IPS DF 6.9 (cell line): ENCODE data around the gene KAZN.

Experiments
- DNase-seq: peaks from one replicate; pipeline ENCODE4 v3.0.0-alpha.2; 2013; ENCODE audit warnings: low read depth, low spot score
- H3K27ac ChIP-seq: one replicate; pipeline ENCODE4 v1.5.1; 2013; ENCODE audit warnings: low read length, control low read depth
- H3K27me3 ChIP-seq: 2 replicates; pipeline ENCODE4 v1.6.1; 2013; ENCODE audit warnings: mild to moderate bottlenecking, low read length; ENCODE audit not compliant: control insufficient read depth, insufficient read depth
- H3K36me3 ChIP-seq: 2 replicates; pipeline ENCODE4 v1.6.1; 2013; ENCODE audit warnings: low read length; ENCODE audit not compliant: control insufficient read depth, insufficient read depth
- H3K4me1 ChIP-seq: 2 replicates; pipeline ENCODE4 v1.6.1; 2013; ENCODE audit warnings: low read length; ENCODE audit not compliant: control insufficient read depth, insufficient read depth
- H3K4me3 ChIP-seq: 2 replicates; pipeline ENCODE4 v1.5.1; 2013; ENCODE audit warnings: mild to moderate bottlenecking, low read length
- H3K9me3 ChIP-seq: 2 replicates; pipeline ENCODE4 v1.6.1; 2013; ENCODE audit warnings: low read length, inconsistent platforms; ENCODE audit not compliant: control insufficient read depth, insufficient read depth
- WGBS: extraction: QIAGEN DNeasy Blood & Tissue Kit; methylation state at CpG from one replicate; pipeline ENCODE4 v1.1.7; 2013; ENCODE audit warnings: mixed read lengths, missing lambda C conversion rate; ENCODE audit not compliant: insufficient read length, insufficient coverage; 5-methylcytosine and 5-hydroxymethylcytosine counted together

KAZN gene

GRCh38 chr1:14922942-14923726, 324.6 kb downstream of the KAZN start:
- peak overlapping the region; percentile 27; the same call in 1 of the 2 replicates for H3K4me3 ChIP-seq
- WGBS: no CpG with 5 or more reads among the region's 11 CpGs

GRCh38 chr1:14923727-14924452, 325.4 kb downstream of the KAZN start:
- H3K4me3 ChIP-seq: peak overlapping the region; percentile 27
- H3K27me3 ChIP-seq: peaks cover 19% of the 10 kb centered on the region
- WGBS: no CpG with 5 or more reads among the region's 101 CpGs
- H3K4me1 ChIP-seq: no peaks in the 10 kb centered on the region
- DNase-seq: no peak
- no peaks in the 10 kb centered on the region for H3K36me3 ChIP-seq
- no peaks in the 10 kb centered on the region for H3K9me3 ChIP-seq
- H3K27ac ChIP-seq: no peak overlapping the region

More at GRCh38 chr1:14922942-14923726, 324.6 kb downstream of the KAZN start:
- Histone ChIP-seq H3K27me3 (peaks cover 19% of the 10 kb centered on the region), H3K4me1 (no peaks in the 10 kb centered on the region), H3K9me3 (no peaks in the 10 kb centered on the region), H3K27ac (no peak overlapping the region), H3K36me3 (no peaks in the 10 kb centered on the region)
- DNase-seq: no peak

- H3K4me1 ChIP-seq: no peaks in the 10 kb centered on the region
- H3K27me3 ChIP-seq: peaks cover 19% of the 10 kb centered on the region
- H3K9me3 ChIP-seq: no peaks in the 10 kb centered on the region
- H3K36me3 ChIP-seq: no peaks in the 10 kb centered on the region
- WGBS: no CpG with 5 or more reads among the region's 94 CpGs
- no peak for DNase-seq
- no peak overlapping the region for H3K27ac ChIP-seq
- peak overlapping the region; percentile 27 for H3K4me3 ChIP-seq
These were observed 326.2 kb downstream of the KAZN start for GRCh38 chr1:14924455-14925331.

GRCh38 chr1:14925336-14926136, 327.1 kb downstream of the KAZN start:
- no peak for DNase-seq
- WGBS: no CpG with 5 or more reads among the region's 12 CpGs
- Histone ChIP-seq H3K4me1 (no peaks in the 10 kb centered on the region), H3K27me3 (peaks cover 19% of the 10 kb centered on the region), H3K9me3 (no peaks in the 10 kb centered on the region), H3K4me3 (no peak overlapping the region; the same call in 1 of the 2 replicates), H3K36me3 (no peaks in the 10 kb centered on the region), H3K27ac (no peak overlapping the region)

GRCh38 chr1:14926229-14926628, 327.7 kb downstream of the KAZN start:
- no peaks in the 10 kb centered on the region for H3K4me1 ChIP-seq
- no peak overlapping the region for H3K4me3 ChIP-seq
- DNase-seq: no peak
- no peaks in the 10 kb centered on the region for H3K9me3 ChIP-seq
- H3K36me3 ChIP-seq: no peaks in the 10 kb centered on the region
- H3K27me3 ChIP-seq: peaks cover 19% of the 10 kb centered on the region
- WGBS: no CpG with 5 or more reads among the region's 3 CpGs
- no peak overlapping the region for H3K27ac ChIP-seq

GRCh38 chr1:14926818-14927575, 328.5 kb downstream of the KAZN start:
- H3K27ac ChIP-seq: no peak overlapping the region
- peaks cover 19% of the 10 kb centered on the region for H3K27me3 ChIP-seq
- H3K4me3 ChIP-seq: no peak overlapping the region
- H3K9me3 ChIP-seq: no peaks in the 10 kb centered on the region
- no peaks in the 10 kb centered on the region for H3K4me1 ChIP-seq
- no CpG with 5 or more reads among the region's 12 CpGs for WGBS
- DNase-seq: no peak
- no peaks in the 10 kb centered on the region for H3K36me3 ChIP-seq

GRCh38 chr1:14928412-14928811, 329.9 kb downstream of the KAZN start:
- H3K27me3 ChIP-seq: peaks cover 19% of the 10 kb centered on the region
- no peaks in the 10 kb centered on the region for H3K9me3 ChIP-seq
- no CpG with 5 or more reads among the region's 7 CpGs for WGBS
- no peak overlapping the region for H3K27ac ChIP-seq
- no peak overlapping the region for H3K4me3 ChIP-seq
- H3K36me3 ChIP-seq: no peaks in the 10 kb centered on the region
- DNase-seq: no peak
- no peaks in the 10 kb centered on the region for H3K4me1 ChIP-seq

GRCh38 chr1:14928886-14929546, 330.5 kb downstream of the KAZN start:
- H3K36me3 ChIP-seq: no peaks in the 10 kb centered on the region
- no peak overlapping the region for H3K27ac ChIP-seq
- WGBS: no CpG with 5 or more reads among the region's 2 CpGs
- DNase-seq: no peak
- H3K27me3 ChIP-seq: peaks cover 19% of the 10 kb centered on the region
- H3K4me1 ChIP-seq: no peaks in the 10 kb centered on the region
- no peak overlapping the region for H3K4me3 ChIP-seq
- no peaks in the 10 kb centered on the region for H3K9me3 ChIP-seq
